DMS153 (cell line): ENCODE data around the gene PRDX2.
A peak's percentile ranks its signal among the peaks of the same experiment; 100 is the strongest.

ENCODE experiments used
- DNase-seq: peaks from one replicate; lab custom pipeline; 2025; lab: John Stamatoyannopoulos, UW

PRDX2 gene

DNA sequence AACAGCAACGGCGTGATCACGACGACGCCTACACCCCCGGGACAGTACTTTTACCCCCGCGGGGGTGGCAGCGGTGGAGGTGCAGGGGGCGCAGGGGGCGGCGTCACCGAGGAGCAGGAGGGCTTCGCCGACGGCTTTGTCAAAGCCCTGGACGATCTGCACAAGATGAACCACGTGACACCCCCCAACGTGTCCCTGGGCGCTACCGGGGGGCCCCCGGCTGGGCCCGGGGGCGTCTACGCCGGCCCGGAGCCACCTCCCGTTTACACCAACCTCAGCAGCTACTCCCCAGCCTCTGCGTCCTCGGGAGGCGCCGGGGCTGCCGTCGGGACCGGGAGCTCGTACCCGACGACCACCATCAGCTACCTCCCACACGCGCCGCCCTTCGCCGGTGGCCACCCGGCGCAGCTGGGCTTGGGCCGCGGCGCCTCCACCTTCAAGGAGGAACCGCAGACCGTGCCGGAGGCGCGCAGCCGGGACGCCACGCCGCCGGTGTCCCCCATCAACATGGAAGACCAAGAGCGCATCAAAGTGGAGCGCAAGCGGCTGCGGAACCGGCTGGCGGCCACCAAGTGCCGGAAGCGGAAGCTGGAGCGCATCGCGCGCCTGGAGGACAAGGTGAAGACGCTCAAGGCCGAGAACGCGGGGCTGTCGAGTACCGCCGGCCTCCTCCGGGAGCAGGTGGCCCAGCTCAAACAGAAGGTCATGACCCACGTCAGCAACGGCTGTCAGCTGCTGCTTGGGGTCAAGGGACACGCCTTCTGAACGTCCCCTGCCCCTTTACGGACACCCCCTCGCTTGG is 9.3 kb downstream of the PRDX2 start:
- DNase-seq: peak; percentile 61

- peak; percentile 91 for DNase-seq
Observed at GRCh38 chr19:12791345-12792050, 10.1 kb downstream of the PRDX2 start, which contains the start of gene JUNB. TSS of gene JUNB (plus strand) at chr19:12791486. CDS start at chr19:12791772, 286 bp downstream.

GRCh38 chr19:12790628-12791344 is 10.8 kb downstream of the PRDX2 start:
- no peak for DNase-seq

DNA sequence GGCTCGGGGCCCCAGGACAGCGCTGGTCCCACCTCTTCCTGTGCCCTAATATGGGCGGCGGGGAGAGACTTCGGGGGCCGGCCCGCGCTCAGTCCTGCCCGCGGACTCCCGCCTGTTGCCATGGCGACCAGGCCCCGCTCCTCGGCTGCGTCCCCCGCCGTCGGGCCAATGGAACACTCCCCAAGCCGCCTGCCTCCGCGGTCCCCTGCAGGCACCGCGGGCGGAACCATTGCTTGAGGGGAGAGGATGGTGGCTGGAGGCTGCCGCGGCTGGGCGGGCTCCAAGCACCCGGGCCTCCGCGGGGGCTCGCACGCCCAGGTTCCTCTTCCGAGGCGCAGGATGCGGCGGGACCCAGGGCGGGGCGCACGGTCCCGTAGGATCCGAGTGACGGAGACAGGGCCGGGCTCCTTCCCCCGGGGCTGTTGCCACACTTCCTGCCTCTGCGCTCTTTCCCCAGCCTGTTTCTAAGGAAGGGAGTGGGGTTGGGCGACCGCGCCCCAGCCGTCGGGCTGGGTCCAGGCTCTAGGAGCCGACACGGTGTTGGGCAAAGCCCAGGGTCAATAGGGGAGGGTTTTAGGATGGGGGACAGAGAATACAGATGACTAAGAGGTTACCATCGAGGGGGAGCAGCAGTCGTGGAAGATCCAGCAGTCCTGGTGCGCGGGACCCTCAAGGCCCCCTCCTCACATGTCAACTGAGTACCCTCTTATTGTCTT is 11.5 kb downstream of the PRDX2 start:
- DNase-seq: peak; percentile 95

- DNase-seq: no peak
Observed at GRCh38 chr19:12789098-12789903, 12.3 kb downstream of the PRDX2 start.

- DNase-seq: peak; percentile 43
Observed at GRCh38 chr19:12788682-12789097, 12.9 kb downstream of the PRDX2 start.

- no peak for DNase-seq
Observed at GRCh38 chr19:12788042-12788681, 13.4 kb downstream of the PRDX2 start.

- DNase-seq: no peak
Observed at GRCh38 chr19:12787458-12787857, 14.1 kb downstream of the PRDX2 start.

DNA sequence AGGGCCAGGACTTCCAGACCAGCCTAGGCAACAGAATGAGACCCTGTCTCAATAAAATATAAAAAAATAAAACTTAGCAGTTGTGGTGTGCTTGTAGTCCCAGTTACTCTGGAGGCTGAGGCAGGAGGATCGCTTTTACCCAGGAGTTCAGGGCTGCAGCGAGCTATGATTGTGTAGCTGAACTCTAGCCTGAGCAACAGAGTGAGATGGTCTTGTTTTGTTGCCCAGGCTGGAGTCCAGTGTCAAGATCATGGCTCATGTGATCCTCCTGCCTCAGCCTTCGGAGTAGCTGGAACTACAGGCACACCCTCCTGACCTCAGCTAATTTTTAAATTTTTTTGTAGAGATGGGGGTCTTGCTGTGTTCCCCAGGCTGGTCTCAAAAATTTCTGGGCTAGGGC is 14.6 kb downstream of the PRDX2 start:
- DNase-seq: no peak

DNA sequence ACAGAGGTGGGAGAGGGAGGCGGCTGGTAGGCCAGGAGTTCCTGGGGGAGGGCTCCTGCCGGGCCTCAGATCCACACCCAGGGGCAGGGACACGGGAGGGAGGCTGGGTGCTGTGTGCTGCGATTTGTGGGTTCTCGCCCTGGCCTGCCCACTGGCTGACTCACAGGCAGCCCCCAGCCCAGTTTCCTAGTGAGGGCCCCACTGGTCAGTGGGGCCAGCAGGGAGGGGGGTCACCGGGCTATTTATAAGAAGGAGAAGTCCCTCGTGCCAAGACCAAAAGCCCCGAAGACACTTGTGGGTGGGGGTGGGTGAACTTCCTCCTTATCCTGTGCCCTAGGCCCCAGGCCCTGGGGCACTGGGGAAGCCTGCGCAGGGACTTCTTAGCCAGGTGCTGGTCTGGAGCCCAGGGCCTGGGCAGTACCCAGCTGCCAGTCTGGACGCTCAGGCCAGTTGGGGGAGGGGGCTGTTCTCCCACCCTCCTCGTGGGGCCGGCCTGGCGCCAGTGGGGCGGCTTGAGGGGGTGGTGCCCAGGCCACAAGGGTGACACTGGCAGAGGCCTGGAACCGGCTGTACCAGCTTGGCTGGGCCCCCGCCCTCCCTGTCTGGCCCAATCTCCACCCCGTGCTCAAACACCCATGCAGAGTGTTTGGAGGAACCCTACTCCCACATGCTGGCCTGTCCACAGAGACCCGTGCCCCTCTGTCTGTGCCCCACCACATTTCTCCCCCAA is 15.3 kb downstream of the PRDX2 start:
- DNase-seq: no peak

DNA sequence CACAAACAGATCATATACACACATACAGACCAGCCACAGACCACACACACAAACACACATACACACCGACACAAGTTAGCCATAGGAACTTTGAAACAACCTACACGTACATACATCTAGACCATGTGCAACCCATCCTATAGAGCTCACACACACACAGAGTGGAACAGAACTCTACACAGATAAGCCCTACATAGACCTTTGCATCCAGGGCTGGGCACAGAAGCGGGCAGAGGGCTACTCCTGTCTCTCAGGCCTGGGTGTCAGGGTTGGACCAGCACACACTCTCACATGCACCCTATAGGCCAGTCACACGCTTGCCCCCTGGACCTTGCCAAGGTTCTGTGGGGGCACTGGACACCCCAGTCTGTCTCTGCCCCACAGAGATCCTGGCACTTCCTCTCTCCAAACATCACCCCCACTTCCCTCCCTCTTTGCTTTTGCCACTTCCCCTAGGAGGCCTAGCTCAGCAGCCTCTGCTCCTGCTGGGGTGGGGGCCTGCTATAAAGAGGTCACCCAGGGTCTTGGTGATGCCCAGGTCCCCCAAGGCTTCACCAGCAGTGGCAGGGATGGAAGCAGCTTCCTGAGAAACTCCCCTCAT is 16.1 kb downstream of the PRDX2 start:
- DNase-seq: no peak

DNA sequence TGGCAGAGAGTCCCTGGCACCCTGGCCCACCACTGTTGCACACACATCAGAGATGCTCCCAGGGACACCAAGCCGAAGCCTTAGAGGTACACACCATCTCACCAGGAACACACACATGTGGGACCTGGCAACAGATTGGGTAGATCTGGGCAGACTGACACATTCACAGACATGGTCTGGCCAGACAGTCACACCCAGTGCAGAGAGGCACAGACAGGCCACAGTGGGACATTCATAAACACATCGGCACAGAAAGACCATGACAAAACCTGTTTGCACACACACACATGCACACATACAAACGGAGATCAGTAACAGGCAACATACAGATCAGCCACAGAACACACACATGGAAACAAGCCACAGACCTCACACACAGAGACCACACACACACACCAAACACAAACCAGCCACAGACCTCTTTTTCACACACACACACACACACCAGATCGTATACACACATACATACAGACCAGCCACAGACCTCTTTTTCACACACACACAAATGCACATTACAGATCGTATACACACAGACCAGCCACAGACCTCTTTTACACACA is 16.6 kb downstream of the PRDX2 start:
- no peak for DNase-seq

DNA sequence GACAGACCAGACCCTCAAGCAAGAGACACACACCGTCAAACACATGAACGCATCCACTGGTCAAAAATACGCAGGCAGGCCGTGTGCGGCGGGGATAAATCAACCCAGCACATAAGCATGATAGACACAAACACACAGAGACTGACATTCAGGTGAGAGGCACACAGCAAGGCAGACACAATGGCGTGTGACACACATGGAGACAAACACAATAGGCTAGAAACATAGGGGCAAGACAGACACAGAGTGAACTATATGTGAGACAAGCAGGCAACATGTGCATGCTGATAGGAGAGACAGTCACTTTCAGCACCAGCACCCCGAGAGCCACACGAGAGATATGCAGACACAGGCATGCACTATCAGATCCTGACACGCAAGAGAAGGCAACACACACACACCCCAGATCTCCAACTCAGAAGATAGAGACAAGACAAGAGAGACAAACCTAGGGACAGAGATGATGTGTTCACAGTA is 17.2 kb downstream of the PRDX2 start:
- DNase-seq: no peak

GRCh38 chr19:12783849-12784393 is 17.7 kb downstream of the PRDX2 start:
- DNase-seq: no peak

- DNase-seq: no peak
Observed at GRCh38 chr19:12783291-12783848, 18.2 kb downstream of the PRDX2 start.

- DNase-seq: peak; percentile 40
Observed at GRCh38 chr19:12782424-12783290, 18.9 kb downstream of the PRDX2 start.

- no peak for DNase-seq
Observed at GRCh38 chr19:12782174-12782423, 19.5 kb downstream of the PRDX2 start.
